Activated CD4-positive, CD25-positive, alpha-beta regulatory T cell treated with anti-CD3 and anti-CD28 coated beads, Interleukin-2, amount 50 U/mL, for 16 hours (primary cell): ENCODE results near the gene LHX4.

Experiments used
- DNase-seq: peaks from one replicate; pipeline ENCODE4 v3.0.0-alpha.2; 2020; ENCODE audit warnings: low read depth, low spot score

Gene LHX4

GRCh38 chr1:180257486-180257885, 27.4 kb downstream of the LHX4 start:
- DNase-seq = no peak

GRCh38 chr1:180258290-180258689, 28.2 kb downstream of the LHX4 start:
- no peak for DNase-seq

- no peak for DNase-seq
These were observed 28.9 kb downstream of the LHX4 start for GRCh38 chr1:180258935-180259334.

- no peak for DNase-seq
These were observed 29.6 kb downstream of the LHX4 start for GRCh38 chr1:180259431-180260338.

- no peak for DNase-seq
These were observed 30.5 kb downstream of the LHX4 start for GRCh38 chr1:180260541-180260940.

GRCh38 chr1:180261030-180261429, 31.0 kb downstream of the LHX4 start:
- no peak for DNase-seq

GRCh38 chr1:180261524-180262155, 31.6 kb downstream of the LHX4 start:
- DNase-seq = no peak

GRCh38 chr1:180262628-180263488, 32.8 kb downstream of the LHX4 start:
- no peak for DNase-seq

GRCh38 chr1:180264595-180264994, 34.5 kb downstream of the LHX4 start:
- no peak for DNase-seq

- DNase-seq = no peak
These were observed 35.1 kb downstream of the LHX4 start for GRCh38 chr1:180265201-180265600.

GRCh38 chr1:180265871-180266270, 35.8 kb downstream of the LHX4 start:
- no peak for DNase-seq

- DNase-seq = no peak
These were observed 36.5 kb downstream of the LHX4 start for GRCh38 chr1:180266275-180267210.

GRCh38 chr1:180267211-180267561, 37.1 kb downstream of the LHX4 start:
- no peak for DNase-seq

- DNase-seq = no peak
These were observed 37.9 kb downstream of the LHX4 start for GRCh38 chr1:180267761-180268555.

- DNase-seq = no peak
These were observed 38.6 kb downstream of the LHX4 start for GRCh38 chr1:180268556-180269075.

- no peak for DNase-seq
These were observed 39.8 kb downstream of the LHX4 start for GRCh38 chr1:180269645-180270529.

- DNase-seq = no peak
These were observed 40.6 kb downstream of the LHX4 start for GRCh38 chr1:180270530-180271271.
